SH-SY5Y (cell line): ENCODE measurements around the gene YDJC.

ENCODE experiments used
- GATA2 ChIP-seq: IDR thresholded peaks from 2 replicates; pipeline ENCODE4 v1.6.1; 2011; ENCODE audit warnings: mild to moderate bottlenecking, low read depth, low read length
- GATA3 ChIP-seq: IDR thresholded peaks from 2 replicates; pipeline ENCODE4 v1.6.1; 2011; ENCODE audit warnings: low read depth, mild to moderate bottlenecking, low read length, moderate library complexity

Gene YDJC

DNA sequence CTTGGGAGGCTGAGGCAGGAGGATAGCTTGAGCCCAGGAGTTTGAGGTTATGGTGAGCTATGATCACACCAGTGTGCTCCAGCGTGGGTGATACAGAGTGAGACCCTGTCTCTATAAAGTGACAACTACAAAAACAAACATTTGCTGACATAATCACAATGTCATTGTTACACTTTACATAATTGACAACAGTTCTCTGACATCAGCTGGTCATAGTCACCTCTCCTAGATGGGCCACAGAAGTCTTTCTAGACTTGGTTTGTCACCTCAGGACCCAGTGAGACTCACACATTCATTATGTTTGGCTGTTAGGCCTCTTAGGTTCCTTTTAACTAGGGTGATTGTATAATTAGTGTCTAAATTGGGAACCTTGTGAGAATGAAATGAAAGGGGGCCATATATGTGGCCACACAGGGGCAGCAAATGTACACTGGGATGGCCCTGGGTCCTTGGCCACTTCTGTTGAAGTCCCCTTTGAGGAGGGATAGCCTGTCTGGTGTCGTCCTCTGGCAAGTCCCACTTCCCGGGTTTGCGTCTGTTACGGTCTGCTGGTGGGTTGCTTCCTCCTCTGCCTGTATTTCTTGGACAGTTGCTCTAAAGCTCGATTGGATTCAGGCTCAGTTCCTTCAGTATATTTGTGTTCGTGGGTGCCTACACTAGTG, 30.2 kb upstream of the YDJC start:
- TF ChIP-seq GATA3 (no peak), GATA2 (no peak)

DNA sequence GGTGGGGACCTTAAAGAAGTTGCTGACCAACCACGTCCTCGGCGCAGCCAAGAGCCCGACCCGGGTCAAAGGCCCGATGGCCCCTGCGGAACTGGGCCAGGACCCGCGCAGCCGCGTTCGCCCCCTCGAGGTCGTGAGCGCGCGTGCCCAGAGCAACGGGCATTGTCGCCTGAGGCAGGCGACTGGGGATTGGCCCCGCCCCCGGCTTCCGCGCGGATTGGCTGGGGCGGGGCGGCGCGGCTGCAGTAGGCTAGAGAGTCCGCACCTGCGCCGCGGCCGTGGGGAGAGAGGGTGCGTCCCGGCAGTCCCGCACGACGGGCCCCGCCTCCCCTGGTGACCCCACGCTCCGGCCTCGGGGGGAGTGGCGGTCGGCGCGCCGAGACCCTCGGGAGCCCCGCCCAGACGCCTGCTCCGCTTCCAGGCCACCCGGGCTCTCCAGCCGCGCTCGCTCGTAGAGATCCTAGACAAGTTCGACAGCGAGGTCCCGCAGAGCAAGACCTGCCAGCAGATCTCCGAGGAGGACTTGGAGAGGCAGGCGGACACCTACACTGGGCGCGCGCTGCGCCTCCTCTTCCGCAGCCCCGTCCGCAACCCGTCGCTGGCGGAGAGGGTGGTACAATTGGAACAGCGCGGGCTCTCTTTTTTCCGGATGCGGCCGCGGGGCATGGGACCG, 27.7 kb upstream of the YDJC start:
- TF ChIP-seq GATA2 (no peak), GATA3 (no peak)

DNA sequence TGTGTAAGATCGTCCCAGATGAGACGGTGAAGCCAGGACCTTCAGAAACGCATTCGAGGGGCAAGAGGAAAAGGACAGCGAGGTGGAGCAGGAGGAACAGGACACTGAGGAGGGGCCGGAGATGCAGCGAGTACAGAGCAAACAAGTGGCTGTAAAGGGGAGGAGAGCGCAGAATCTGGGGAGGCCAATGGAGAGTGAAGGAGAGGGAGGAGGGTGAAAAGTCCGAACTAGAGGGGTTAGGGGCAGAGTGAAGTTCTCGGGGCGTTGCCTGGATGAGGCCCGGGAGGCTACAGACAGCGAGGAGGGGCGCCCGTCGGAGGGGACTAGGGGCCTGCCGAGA, 27.2 kb upstream of the YDJC start:
- no peak for TF ChIP-seq GATA2
- TF ChIP-seq GATA3: no peak

DNA sequence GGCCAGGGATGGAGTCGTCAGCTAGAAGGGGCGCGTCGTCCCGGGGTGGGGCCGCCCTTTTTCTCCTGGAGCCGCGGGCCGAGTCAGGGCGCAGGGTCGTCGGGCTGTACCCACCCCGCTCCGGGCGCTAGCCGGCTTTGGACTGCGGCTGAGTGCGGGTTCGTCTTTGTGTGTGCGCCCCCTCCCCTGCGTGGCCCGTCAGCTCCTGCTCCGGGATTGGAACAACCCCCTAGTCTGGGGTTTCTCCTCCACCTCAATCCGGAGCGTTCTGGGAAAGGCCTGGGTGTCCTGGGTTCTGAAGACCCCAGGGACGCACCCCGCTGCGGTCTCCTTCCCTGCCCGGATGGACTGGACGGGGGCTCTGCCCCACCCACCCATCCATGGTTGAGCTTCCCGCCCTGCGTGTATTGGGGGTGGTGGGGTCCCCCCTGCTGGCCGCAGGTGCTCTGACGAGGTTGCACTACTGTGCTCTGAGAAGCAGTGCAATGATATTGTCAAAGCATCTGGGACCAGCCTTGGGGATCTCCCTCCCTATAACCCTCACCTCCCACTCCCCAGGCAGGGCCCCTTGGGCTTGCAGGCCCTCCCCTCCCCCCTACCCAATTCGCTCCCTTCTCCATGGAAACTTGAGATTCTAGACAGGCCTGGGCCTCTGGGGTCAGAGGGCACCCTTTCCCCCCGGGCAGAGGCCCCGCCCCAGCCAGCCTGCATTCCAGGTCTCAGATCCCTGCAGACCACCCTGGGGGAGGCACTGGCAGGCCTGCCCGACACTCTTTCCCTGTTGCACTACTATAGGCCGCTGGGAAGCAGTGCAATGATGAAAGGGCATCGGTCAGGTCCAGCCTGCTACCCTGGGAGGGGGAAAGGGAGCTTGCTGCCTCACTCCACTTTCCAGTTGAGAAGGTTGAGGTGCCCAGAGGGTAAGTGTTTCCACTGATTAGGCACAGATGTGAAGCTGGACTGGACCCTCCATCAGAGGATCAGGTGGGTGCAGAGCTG, 23.0 kb upstream of the YDJC start:
- TF ChIP-seq GATA3 (no peak), GATA2 (no peak)

DNA sequence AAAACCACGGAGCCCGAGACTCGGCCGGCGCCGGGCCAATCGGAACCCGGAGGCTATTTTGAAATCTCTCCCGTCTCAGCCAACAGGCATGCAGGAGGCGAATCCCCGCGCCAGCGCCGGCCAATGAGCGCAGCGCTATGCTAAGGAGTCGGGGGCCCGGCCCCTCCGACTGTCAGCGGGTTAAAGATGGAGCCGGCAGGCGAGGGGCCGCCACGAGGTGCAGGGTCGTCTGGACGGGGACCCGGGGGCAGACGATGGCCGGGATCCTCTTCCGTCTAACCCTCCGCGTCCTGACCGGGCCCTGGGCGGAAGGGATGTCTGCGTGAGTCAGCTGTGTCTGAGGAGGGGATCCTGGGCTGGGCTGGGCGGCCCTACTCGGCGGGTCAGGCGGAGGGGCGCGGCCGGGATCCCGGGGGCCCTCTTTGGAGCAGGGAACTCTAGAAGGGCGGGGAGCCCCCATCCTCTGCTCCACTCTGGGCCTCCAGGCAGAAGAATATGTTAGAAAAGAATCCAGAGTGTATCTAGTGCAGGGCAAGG, 22.3 kb upstream of the YDJC start:
- no peak for TF ChIP-seq GATA2
- TF ChIP-seq GATA3: no peak

DNA sequence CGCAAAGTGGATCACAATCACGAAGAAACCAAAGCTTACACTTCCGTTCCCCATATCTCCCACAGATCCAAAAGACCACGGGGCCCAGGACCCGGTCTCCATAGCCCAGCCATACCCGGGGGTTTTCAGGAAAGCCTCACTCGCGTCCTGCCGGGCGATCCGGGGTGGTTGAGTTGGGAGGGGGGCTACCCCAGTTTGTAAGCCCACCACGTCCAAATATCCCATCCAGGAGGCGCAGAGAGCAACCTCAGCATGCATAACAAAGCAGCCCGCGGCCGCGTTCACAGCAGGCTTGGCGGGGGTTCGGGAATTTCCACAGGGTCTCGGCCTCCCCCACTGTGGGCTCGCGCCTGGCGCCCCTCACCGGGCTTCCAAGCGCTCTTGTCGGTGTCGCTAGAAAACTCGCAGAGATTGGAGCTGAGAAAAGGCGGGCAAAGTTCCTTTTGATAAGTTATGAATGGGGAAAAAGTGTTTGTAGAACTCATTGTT, 21.7 kb upstream of the YDJC start:
- TF ChIP-seq GATA2 (no peak), GATA3 (no peak)

DNA sequence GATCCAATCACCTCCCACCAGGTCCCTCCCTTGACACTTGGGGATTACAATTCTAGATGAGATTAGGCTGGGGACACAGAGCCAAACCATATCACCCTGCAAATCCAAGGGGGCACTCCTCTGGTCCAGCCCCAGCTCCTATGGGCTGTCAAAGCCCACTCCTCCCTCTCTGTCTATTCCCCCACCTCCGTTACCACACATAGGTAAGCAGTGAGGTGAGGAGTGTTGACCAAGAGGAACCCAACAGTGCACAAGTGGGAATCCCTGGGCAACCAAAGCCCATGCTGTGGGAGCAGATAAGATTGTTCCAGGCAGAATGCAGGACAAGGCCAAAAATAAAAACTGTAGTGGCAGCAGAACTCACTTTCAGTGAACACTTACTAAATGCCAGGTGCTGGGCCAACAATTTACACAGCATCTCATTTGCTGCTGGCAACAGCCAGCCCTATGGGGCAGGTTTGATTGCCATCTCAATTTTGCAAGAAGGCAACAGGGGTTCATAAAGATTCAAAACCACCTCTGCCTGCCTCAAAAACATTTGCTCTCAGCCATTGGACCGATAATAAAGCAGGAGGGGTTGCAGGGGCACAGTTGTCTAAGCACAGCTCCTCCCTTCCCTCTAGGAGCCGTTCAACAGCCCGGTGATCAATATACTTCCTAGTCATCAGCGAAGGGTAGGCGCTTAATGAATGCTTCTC, 21.1 kb upstream of the YDJC start:
- TF ChIP-seq GATA2 (no peak), GATA3 (no peak)

DNA sequence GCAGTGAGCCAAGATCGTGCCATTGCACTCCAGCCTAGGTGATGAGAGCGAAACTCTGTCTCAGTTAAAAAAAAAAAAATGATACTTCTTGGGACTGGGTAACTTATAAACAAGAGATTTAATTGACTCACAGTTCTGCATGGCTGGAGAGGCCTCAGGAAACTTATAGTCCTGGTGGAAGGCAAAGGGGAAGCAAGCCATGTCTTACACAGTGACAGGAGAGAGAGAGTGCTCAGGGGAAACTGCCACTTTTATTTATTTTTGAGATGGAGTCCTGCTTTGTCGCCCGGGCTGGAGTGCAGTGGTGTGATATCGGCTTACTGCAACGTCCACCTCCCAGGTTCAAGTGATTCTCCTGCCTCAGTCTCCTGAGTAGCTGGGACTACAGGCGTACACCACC, 20.5 kb upstream of the YDJC start:
- no peak for TF ChIP-seq GATA3
- no peak for TF ChIP-seq GATA2

DNA sequence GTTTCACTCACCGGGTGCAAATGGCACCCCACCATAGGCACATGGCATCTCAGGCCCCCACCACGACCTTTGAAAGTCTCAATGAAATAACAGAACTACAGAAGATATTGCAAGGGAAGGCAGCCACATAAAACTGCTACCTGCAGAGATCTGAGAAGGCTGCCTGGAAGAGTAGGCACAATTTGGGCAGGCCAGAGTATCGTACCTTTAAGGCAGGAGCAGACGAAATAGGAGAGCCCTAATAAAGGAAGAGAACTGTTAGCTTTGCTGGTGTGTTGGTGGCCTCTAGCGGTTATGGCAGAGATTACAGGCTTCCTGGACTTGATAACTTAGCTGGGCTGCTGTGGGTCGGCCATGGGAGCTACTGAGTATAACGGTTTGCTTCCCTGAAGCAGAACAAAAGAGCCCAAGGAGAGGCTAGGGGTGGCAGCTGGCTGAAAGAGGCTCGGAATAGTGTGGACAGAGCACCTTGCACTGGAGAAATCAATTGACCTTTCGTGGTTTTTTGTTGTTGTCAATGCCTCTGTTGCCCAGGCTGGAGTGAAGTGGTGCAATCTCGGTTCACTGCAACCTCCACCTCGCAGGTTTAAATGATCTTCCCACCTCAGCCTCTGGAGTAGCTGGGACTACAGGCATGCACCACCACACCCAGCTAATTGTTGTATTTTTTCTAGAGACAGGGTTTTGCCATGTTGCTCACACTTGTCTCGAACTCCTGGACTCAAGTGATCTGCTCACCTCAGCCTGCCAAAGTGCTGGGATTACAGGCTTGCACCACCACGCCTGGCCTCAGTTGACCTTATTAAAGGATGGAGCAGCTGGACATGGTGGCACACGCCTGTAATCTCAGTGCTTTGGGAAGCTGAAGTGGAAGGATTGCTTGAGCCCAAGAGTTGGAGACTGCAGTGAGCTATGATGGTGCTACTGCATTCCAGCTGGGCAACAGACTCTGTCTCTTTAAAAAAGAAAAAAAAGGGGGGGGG, 17.1 kb upstream of the YDJC start:
- TF ChIP-seq GATA2: no peak
- TF ChIP-seq GATA3: no peak

DNA sequence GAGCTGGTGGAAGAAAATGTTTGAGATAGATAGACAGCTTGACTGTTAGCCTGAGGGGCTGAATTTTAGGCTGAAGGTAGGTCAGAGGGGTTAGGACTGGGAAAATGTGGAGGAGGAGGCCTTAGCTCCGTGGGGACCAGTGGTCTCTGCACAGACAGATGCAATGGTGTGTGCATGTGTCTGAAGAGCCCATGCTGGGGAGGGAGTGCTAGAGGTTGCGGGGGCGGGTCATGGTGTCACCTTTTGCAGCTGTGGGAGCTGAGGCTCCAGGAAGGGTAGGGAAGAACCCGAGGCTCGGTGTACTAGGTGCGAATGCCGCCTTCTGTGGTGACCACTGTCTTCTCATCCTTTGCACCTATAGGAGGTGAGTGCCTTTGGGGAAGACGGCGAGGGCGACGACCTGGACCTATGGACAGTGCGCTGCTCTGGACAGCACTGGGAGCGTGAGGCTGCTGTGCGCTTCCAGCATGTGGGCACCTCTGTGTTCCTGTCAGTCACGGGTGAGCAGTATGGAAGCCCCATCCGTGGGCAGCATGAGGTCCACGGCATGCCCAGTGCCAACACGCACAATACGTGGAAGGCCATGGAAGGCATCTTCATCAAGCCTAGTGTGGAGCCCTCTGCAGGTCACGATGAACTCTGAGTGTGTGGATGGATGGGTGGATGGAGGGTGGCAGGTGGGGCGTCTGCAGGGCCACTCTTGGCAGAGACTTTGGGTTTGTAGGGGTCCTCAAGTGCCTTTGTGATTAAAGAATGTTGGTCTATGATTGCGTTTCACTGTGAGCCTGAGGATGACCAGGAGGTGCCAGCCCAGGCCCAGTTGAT, 13.9 kb upstream of the YDJC start:
- TF ChIP-seq GATA2 (no peak), GATA3 (no peak)

DNA sequence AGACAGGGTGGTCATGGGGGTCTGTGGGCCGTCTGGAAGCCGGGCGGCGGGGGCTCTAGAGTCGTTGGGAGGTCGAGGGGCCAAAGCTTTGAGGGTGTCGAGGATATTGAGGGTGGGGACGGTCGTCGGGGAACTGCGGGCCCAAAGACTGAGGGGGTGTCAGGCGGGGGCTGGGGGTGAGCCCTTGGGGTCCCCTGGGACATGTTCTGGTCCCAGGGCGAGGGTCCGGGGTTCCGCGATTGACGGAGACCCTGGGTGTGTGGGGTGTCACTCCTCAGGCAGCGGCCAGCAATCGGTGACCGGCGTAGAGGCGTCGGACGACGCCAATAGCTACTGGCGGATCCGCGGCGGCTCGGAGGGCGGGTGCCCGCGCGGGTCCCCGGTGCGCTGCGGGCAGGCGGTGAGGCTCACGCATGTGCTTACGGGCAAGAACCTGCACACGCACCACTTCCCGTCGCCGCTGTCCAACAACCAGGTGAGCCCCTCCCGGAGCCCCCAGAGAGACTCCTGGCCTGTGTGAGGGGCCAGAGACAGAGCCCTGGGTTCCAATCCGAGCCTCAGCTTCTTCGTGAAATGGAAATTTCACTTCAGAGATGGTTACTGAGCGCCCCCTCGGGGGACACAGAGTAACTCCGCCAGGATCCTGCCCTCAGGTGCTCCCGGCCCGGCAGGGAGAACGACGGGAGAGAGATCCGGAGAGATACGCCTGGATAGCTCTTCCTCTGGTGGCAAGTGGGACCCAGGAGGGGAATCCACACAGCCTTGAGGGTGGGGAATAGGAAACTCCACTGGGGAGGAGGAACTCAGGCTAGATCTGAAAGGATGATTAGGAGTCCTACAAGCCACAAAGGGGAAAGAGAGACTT, 13.0 kb upstream of the YDJC start:
- TF ChIP-seq GATA2 (peak; percentile 83), GATA3 (no peak)
